HG03103 (cell line): ENCODE measurements around the gene DLL4.
"Not testable (repeated sequence)": the region's sequence is repeated elsewhere in the genome, so short reads cannot be mapped to it uniquely, and the experiment has no call there.

ENCODE experiments used
- ATAC-seq: cut with Tn5 transposase; IDR thresholded peaks from one replicate; pipeline ENCODE4 v1.9.1; 2021; ENCODE audit warnings: low read depth; ENCODE audit not compliant: unreplicated experiment

The DLL4 gene

DNA sequence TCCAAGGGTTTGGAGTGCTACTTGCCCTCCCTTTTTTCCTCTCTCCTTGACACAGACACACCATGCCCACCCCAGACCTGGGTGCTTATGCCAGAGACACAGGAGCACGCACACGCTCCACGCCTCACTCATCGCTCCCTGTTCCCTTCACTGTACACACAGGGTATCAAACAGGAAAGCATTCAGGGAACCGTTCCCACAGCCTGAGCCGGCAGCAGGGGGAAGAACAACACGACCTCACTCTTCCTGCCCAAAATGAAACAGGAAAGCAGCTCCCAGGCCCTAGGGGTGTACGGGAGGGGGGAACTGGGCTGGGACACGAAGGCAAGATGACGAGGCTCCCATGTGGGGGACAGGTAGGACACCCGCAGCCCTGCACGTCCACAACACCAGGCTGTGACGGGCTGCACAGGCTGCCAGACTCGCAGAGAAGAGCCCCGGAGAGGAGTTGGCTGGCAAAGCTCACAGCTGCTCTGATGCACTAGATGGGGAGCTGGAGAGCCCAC lies 11.2 kb downstream of the DLL4 start:
- no peak for ATAC-seq

DNA sequence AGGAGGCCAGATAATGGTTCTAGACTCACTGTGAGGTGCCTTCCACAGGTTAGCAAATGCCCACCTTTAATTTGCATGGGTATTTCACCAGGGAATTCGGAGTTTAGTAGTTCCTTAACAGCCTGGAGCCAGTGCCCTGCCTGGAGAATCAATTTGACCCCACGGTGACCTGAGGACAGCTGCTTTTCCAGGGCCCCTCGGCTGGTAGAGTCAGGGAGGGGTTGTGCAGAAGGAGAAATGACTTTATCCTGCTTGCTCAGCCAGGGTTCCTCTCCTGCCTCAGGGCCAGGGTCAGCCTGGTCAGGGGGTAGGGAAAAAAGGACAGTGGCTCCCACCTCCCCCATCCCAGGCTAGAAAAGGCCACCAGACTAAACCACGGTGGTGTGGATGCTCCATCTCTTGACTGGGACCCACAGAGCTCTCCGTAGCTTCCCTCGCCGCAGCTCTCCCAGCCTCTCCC lies 12.0 kb downstream of the DLL4 start:
- no peak for ATAC-seq

DNA sequence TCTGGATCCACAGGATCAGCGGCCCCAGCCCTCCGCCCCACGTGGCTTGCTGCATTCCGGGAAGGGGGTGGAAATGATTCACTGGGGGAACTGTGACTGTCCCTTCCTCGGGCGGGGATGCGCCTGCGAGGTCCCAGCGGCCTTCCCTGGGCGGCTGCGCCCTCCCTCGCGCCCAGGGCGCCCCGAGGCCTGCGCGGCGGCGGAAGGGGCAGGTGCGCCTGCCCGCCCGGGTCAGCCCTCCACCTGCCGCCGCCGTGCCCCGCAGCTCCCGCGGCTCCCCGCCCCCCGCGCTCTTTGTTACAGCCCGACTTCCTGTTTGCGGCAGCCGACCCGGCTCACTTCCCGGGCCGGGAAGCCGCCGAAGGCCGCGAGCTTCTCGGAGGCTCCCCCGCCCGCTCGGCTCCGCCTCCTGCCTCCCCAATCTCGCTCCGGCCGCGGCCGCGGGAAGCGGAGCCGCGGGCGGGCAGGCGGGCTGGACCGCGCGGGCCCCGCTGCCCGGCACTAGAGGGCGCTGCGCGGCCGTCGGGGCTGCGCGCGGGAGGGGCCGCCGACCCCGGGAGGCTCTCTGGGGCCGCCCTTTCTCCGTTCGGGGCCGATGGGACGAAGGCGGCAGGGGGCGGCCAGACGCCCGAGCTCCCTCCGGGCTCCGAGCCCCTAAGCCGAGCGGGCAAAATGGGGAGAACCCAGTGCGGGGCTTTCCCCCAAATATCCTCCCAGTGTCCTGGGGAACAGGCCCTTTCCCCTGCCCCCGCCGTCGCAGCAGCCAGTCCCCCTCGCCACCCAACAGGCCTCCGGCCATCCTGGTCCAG lies 12.6 kb downstream of the DLL4 start:
- peak; percentile 54 for ATAC-seq

DNA sequence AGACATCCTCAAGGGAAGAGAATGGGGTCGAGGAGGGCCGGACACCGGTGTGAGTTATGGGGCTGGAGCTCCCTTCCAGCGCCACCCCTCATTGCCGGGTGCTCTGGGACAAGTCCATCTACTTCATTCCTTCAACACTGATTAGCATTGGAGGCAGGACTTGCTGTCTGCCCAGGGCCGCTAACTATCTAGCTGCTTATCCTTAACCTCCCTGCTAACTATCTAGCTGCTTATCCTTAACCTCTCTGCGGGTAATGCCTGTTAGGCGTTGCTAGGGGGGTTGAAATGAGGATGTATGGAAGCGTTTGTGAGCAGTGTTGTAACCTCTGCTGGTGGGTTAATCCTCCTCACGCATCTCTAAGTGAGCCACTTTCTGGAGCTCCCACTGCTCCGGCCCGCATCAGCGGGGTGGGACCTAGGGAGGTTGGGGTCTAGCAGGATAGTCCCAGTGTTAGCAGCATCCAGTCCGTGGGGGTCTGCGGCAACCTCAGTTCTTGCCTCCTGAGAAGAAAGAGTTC lies 13.3 kb downstream of the DLL4 start:
- ATAC-seq, result no peak

DNA sequence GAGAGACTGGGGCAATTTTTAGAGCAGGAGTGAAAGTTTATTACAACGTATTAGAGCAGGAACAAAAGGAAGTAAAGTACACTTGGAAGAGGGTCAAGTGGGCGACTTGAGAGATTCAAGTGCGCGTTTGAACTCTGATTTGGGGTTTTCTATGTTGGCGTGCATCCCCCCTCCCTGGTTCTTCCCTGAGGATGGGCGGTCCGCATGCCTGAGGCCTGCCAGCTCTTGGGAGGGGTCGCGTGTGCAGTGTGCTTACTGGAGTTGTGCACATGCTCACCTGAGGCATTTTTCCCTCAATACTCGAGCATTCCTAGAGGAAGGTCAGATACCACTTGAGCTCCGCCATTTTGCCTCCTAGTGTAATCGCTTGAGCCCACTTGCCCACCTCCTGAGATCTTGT lies 13.7 kb downstream of the DLL4 start:
- no peak for ATAC-seq

DNA sequence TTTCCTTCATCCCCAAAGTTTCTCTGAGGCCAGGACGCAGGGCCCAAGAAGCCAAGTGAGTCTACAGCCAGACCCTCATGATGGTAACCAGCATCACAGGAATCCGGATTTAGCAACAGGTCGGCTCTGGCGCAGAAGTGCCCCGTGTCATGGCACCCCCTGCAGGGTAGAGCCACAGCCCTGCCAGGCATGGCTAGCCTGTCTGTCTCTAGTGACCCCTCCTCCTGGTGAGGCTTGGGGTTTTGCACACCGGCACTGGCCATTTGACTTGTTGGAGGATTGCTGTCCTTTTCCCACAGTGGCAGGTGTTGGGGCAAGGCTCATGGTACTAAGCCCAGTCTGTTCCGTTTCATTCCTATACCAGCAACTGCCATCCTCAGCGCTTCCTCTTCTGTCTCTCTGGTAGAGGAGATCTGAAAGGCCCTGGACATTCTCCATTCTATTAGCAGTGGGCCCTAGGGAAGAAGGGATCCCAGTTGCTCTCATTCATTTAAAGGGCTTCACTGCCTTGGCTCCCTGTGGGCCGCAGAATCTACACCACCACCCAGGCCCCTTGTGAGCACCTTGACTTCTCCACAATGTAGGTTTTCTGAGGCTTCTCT lies 14.7 kb downstream of the DLL4 start:
- ATAC-seq, result no peak

DNA sequence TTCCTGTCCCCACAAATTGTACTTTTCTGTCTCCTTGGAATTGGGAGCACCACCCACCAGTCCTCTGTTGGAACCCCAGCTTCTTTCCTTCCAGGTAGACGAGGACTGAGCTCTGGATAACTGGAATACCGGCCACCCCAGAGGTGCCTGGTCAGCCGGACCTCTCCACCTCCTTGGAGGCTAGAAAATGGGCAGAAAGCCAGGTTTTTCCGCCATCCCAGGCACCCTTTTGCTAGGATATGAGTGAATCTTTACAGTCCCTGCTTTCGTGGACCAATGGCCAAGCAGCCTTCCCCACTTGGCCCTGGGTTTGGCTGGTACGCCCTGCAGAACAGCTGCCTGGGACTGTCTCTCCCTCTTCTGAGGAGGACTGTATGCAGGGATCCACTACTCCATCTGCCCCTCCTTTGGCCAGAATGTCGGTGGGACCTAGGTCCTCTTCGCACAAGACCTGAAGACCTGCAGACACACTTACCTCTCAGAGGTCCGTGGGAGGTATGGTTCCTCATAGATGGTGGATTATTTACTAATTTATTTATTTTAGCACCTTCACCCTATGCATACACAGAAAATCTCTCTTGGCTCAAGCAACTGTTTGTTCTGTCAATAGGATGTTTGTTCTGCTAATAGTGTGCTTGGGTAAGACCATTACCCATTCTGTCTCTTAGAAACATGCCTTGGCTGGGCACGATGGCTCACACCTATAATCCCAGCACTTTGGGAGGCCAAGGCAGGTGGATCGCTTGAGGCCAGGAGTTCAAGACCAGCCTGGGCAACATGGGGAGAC lies 15.6 kb downstream of the DLL4 start:
- no peak for ATAC-seq

DNA sequence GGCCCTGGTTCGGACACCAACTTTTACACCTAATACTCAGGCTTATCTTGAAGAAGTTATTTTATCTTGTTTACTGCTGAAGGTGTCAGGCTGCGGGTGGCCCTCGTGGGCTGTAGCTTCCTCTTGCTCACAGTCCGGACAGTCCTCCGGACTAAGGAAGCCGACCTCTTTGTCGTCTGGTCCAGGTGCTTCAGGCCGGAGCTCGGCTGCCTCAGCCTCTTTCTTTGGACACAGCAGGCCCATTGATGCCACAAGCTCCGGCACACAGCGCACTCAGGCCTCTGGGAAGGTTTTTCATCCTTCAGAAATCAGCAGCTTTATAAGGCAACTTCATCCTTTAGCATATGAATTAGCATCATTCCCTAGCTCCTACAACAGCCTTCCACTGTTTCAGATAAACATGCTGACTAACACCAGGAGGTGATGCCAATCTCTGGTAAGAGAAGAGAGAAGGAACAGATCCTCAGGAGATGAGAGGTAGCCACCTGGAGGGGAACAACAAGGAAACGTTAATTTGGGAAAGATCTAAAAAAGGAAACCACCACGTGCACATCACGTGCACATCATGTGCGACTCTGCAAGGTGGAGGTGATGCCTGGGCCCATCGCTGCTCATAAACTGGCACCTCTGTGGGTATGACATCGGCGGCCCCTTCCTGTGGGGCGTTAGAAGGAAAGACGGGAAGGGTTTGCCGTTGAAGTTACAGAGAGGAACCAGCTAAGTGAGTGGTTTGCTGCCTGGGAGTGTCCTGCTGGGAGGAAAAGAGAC lies 19.8 kb downstream of the DLL4 start:
- ATAC-seq, result no peak

DNA sequence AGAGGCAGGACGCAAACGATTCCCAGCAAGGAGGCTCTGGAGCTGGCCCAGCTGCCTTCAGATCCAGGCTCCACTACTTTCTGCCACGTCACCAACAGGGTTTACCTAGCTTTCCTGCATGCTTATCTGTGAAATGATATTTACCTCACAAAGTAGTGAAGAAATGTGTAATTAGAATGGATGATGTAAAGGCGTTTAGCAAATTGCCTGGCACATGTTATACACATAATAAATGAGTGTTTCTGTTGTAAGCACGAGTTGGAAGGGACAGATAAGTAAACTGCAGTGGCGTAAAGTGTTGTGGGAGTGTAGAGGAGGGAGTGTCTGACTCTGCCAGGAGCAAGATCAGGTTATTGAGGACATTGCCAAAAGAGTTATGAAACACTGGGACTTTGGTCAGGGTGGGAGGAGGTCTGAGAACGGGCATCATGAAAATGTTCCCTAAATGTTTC lies 20.6 kb downstream of the DLL4 start:
- ATAC-seq, result no peak

DNA sequence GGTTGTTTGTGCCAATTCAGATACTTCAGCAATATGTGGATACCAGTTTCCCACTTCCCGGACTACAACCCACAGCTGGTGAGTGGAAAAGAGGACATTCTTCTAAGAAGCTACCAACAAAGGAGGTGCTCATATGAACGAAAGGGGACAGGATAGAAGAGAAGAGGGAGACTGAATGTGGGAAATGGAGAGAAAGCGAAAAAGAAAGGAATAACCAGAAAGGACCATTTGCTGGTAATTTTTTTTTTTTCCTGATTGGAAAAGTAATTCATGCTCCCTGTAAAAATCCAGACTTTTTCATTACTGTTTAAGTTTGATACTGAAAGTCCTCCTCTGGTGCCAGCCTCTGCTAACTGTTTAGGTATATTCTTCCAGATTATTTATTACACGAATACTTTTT lies 22.6 kb downstream of the DLL4 start:
- ATAC-seq, result no peak

DNA sequence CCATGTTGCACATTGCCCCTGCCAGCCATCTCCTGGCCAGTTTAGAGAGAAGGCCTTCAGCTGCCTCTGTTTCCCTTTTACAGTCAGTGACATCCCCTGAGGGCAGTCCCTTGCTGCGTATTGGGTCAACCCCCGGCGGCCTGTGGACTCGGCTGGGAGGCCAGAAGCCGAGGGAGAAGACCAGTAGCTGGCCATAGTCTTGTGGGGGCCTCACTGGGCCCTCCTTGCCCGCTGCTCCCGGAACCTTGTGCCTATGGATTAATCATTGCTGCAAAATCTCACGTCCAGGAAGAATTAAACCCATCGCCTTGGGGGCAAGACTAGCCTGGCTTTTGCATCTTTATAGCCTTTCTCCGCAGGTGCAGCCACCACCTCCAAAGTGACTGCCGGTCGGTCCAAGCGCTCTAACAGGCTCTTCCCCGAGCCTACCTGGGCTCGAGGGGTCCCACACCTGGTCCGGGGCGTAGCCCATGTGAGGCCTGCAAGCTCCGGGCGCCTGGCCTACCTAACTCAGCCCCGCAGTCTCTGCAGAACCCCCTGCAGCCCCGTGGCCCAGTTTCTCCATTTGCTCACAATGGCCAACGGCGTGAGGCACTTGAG lies 23.3 kb downstream of the DLL4 start:
- ATAC-seq, result no peak

DNA sequence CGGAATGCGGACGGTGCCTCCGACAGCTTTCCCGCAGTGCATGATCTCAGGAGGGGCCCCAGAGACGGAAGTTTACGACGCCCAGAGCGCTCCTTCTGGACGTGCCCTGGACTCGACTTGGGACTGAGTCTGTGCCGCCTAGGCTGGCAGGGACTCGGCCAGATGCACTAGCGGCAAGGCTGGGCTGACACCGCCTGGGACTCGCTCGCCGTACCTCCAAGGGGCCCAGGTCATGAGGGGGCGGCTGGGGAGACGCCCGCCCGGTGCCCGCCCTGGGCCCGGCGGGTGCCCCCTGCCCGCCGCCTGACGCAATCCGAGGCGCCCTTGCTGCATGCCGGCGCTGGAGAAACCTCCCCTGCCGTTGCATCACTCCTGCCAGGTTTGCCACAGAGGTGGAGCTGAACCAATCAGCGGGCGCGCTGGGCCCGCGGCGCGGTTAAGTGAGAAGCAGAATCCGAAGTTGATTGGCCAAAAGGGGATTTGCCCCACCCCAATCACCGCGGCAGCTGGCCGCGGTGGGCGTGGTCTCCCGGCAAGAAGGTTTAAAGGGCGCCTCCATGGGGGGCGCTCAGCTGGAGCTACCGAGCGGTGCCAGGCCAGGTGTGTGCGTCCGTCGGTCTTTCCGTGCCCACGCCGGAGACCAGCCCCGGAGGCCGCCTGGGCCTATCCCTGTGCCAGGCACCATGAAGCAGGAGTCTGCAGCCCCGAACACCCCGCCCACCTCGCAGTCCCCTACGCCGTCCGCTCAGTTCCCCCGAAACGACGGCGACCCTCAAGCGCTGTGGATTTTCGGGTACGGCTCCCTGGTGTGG lies 24.0 kb downstream of the DLL4 start, which contains the start of gene CHAC1:
Gene CHAC1, plus strand, starts transcription at position 571 of the 812 bp plus-strand sequence. Its CDS starts 113 bp downstream, at position 684.
- peak; percentile 76 for ATAC-seq

DNA sequence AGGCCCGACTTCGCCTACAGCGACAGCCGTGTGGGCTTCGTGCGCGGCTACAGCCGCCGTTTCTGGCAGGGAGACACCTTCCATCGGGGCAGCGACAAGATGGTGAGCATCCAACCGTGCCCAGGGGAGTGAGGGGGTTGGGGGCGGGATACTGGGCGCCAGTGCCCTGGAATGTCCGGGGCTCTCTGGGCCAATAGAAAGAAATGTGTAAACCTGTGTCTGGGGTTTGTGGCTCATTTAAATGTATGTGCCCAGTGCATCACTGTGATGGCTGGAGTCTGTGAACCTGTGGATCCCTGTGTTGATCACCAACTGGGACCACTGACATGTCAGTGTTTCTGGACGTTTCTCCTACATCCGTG lies 24.6 kb downstream of the DLL4 start:
- ATAC-seq, result no peak

DNA sequence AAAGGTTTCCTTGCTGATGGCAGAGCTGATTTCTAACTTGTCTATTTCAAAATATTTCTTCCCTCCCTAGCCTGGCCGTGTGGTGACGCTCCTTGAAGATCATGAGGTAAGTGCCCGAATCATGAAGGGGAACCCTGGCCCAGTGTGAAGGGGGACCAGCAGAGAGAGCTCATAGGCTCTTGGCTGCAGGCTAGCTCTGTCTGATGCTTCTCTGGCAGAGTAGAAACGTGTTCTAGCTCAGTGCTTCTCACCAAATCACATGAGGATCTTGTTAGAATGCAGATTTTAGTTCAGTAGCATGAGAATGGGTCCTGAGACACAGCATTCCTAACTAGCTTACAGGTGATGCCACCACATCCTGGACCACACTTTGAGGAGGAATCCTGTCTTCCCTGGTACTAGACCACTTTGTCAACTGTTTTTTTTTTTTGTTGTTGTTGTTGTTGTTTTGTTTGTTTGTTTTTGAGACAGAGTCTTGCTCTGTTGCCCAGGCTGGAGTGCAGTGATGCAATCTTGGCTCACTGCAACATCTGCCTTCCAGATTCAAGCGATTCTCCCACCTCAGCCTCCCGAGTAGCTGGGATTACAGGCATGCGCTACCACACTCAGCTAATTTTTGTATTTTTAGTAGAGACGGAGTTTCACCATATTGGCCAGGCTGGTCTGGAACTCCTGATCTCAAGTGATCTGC lies 25.2 kb downstream of the DLL4 start:
- not testable (repeated sequence) for ATAC-seq

DNA sequence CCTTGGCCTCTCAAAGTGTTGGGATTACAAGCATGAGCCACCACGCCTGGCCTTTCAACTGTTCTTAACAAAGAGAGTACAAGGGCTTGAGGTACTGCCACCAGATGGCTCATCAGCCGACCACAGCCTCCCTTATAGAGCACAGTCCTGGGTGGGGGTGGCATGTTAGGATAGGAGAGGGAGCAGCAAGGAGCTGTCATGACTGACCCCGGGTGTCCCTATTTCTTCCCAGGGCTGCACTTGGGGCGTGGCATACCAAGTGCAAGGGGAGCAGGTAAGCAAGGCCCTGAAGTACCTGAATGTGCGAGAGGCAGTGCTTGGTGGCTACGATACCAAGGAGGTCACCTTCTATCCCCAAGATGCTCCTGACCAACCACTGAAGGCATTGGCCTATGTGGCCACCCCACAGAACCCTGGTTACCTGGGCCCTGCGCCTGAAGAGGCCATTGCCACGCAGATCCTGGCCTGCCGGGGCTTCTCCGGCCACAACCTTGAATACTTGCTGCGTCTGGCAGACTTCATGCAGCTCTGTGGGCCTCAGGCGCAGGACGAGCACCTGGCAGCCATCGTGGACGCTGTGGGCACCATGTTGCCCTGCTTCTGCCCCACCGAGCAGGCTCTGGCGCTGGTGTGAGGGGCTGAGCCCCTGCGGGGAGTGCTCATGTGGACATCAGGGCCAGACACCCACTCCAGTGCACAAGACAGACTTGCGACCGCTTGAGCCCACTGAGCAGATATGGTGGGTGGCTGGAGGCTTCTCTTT lies 26.2 kb downstream of the DLL4 start:
- no peak for ATAC-seq

DNA sequence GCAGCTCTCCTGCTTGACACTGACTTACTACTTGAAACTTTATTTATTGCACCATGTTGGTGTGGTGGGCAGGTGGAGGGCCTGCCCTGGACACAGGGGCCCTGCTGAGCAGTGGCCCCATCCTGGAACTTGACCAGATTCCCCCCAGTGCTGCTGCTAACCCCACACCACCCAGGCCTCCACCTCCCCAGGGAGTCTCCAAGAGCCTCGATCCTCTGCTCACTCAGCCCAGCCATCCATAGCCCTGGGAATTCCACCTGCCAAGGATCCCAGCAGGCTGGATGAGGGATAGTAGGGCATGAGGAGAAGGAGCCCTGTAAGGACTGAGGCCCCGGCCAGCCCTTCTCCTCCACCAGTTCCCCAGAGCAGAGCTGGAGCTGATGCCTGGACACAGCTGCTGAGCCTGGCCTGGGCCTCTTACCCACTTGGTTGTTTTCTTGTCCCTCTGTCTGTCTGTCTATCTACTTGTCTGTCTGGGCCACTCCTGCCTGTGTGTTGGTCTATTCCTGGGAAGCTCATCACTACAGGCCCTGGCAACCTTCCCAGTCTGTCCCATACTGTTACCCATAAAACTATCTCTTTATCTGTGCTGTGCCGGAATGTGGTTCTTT lies 26.9 kb downstream of the DLL4 start:
- no peak for ATAC-seq

DNA sequence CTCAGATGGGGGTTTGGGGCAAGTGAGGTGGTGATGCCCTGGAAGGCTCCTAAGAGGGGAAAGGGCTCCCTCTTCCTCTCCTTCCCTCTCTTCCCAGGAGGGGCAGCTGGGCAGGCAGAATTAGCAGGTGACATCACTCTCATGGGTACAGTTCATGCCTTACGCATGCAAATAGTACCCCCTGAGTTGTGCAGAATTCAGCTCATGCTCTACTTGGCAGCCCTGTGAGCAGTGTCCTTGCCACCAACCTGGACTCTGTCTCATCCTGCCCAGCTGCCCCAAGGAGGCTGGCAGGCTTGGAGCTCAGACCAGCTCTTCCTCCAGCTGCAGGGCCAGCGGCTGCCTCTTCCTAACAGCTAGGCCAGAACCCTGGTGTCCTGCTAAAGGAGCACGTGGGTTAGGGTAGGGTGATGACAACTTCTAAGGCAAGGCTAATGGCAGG lies 27.4 kb downstream of the DLL4 start:
- ATAC-seq, result no peak
